Karpas-422 (cell line): ENCODE results near the gene ARL5A. TPM values are rescaled to one million over a fixed set of nuclear protein-coding genes. Genes with fewer than 3 reads are reported as not detected.

ENCODE experiments used
- DNase-seq: peaks from one replicate; pipeline ENCODE4 v3.0.0-alpha.2; 2015
- H2AFZ ChIP-seq: fragments of 200-600 bp; sonication (generic); 2 replicates; pipeline ENCODE4 v1.6.1; 2014; ENCODE audit warnings: antibody characterized with exemption, low read length, mixed read lengths
- H3K27ac ChIP-seq: fragments of 200-600 bp; sonication (generic); 2 replicates; pipeline ENCODE4 v1.5.1; 2014; ENCODE audit warnings: mild to moderate bottlenecking, low read length, moderate library complexity
- H3K27me3 ChIP-seq: fragments of 200-600 bp; sonication (generic); 2 replicates; pipeline ENCODE4 v1.6.1; 2014; ENCODE audit warnings: low read length, mixed read lengths
- H3K36me3 ChIP-seq: fragments of 200-600 bp; sonication (generic); 2 replicates; pipeline ENCODE4 v1.6.1; 2014; ENCODE audit warnings: low read length, mixed read lengths; ENCODE audit not compliant: insufficient read depth
- H3K4me1 ChIP-seq: fragments of 200-600 bp; sonication (generic); 2 replicates; pipeline ENCODE4 v1.6.1; 2014; ENCODE audit warnings: mild to moderate bottlenecking, low read length, mixed read lengths
- H3K4me2 ChIP-seq: fragments of 200-600 bp; sonication (generic); 2 replicates; pipeline ENCODE4 v1.6.1; 2014; ENCODE audit warnings: low read length, low read depth, mild to moderate bottlenecking; ENCODE audit not compliant: poor library complexity, severe bottlenecking
- H3K4me3 ChIP-seq: fragments of 200-600 bp; sonication (generic); 2 replicates; pipeline ENCODE4 v1.5.1; 2014; ENCODE audit warnings: mild to moderate bottlenecking, antibody characterized with exemption, low read length, mixed read lengths
- H3K79me2 ChIP-seq: fragments of 200-600 bp; sonication (generic); 2 replicates; pipeline ENCODE4 v1.6.1; 2014; ENCODE audit warnings: mild to moderate bottlenecking, low read length, mixed read lengths
- H3K9ac ChIP-seq: fragments of 200-600 bp; sonication (generic); 2 replicates; pipeline ENCODE4 v1.6.0; 2014; ENCODE audit warnings: low read length
- H3K9me2 ChIP-seq: fragments of 200-600 bp; sonication (generic), shearing (Covaris generic); replicated peaks from 2 replicates; pipeline ENCODE4 v1.6.0; 2014; ENCODE audit warnings: mild to moderate bottlenecking, low read length, moderate library complexity; ENCODE audit not compliant: insufficient read depth
- H3K9me3 ChIP-seq: fragments of 300-700, 200-600 bp; sonication (generic); 2 replicates; pipeline ENCODE4 v1.6.1; 2014; ENCODE audit warnings: low read length, mixed read lengths
- H4K20me1 ChIP-seq: fragments of 200-600 bp; sonication (generic); 2 replicates; pipeline ENCODE4 v1.6.1; 2014; ENCODE audit warnings: mild to moderate bottlenecking, antibody characterized with exemption, low read length, low read depth; ENCODE audit not compliant: insufficient read depth
- total RNA-seq: library from RNA; depleted of rRNA; stranded (reverse); fragments of >200 nt; shearing (Covaris generic); gene quantifications from 2 replicates; pipeline ENCODE4 v1.2.3, GENCODE V29; 2014; ENCODE audit warnings: low replicate concordance

The ARL5A gene
- total RNA-seq, 1 experiment from 2014 or later, result 73.4 TPM

- H3K27ac ChIP-seq, result no peak overlapping the region
- no peak overlapping the region for H2AFZ ChIP-seq
- no peaks in the 10 kb centered on the region for H3K79me2 ChIP-seq
- no peaks in the 10 kb centered on the region for H3K9me2 ChIP-seq
- H3K9ac ChIP-seq, result no peak overlapping the region
- H3K4me2 ChIP-seq, result no peak overlapping the region
- H4K20me1 ChIP-seq, result no peaks in the 10 kb centered on the region
- H3K4me3 ChIP-seq, result no peak overlapping the region
- peaks cover 26% of the 10 kb centered on the region; the same call in 1 of the 2 replicates for H3K36me3 ChIP-seq
- H3K4me1 ChIP-seq, result no peaks in the 10 kb centered on the region; the same call in 1 of the 2 replicates
- H3K27me3 ChIP-seq, result no peaks in the 10 kb centered on the region
- no peaks in the 10 kb centered on the region for H3K9me3 ChIP-seq
- no peak for DNase-seq
Observed at GRCh38 chr2:151789055-151789834, 39.0 kb downstream of the ARL5A start.

- DNase-seq, result no peak
- peaks cover 14% of the 10 kb centered on the region; the same call in 1 of the 2 replicates for H3K36me3 ChIP-seq
- H3K4me1 ChIP-seq, result no peaks in the 10 kb centered on the region; the same call in 1 of the 2 replicates
- no peaks in the 10 kb centered on the region for H4K20me1 ChIP-seq
- H3K27me3 ChIP-seq, result no peaks in the 10 kb centered on the region
- no peaks in the 10 kb centered on the region for H3K79me2 ChIP-seq
- H3K9me3 ChIP-seq, result no peaks in the 10 kb centered on the region
- H3K27ac ChIP-seq, result no peak overlapping the region
- H3K9ac ChIP-seq, result no peak overlapping the region
- no peak overlapping the region for H2AFZ ChIP-seq
- H3K9me2 ChIP-seq, result no peaks in the 10 kb centered on the region
- H3K4me3 ChIP-seq, result no peak overlapping the region
- no peak overlapping the region for H3K4me2 ChIP-seq
Observed at GRCh38 chr2:151786483-151786882, 41.7 kb downstream of the ARL5A start.

- Histone ChIP-seq H3K27ac (no peak overlapping the region), H3K36me3 (peaks cover 10% of the 10 kb centered on the region; the same call in 1 of the 2 replicates), H3K9me2 (no peaks in the 10 kb centered on the region), H3K9me3 (no peaks in the 10 kb centered on the region), H3K4me1 (no peaks in the 10 kb centered on the region; the same call in 1 of the 2 replicates), H4K20me1 (no peaks in the 10 kb centered on the region), H3K4me2 (no peak overlapping the region), H2AFZ (no peak overlapping the region), H3K4me3 (no peak overlapping the region), H3K9ac (no peak overlapping the region), H3K27me3 (no peaks in the 10 kb centered on the region), H3K79me2 (no peaks in the 10 kb centered on the region)
- no peak for DNase-seq
Observed at GRCh38 chr2:151786077-151786476, 42.1 kb downstream of the ARL5A start.

GRCh38 chr2:151783133-151783520 is 45.1 kb downstream of the ARL5A start:
- no peaks in the 10 kb centered on the region for H3K9me3 ChIP-seq
- no peaks in the 10 kb centered on the region for H3K27me3 ChIP-seq
- no peak overlapping the region for H3K4me2 ChIP-seq
- H4K20me1 ChIP-seq, result no peaks in the 10 kb centered on the region
- no peak overlapping the region for H3K4me3 ChIP-seq
- no peaks in the 10 kb centered on the region; the same call in 1 of the 2 replicates for H3K4me1 ChIP-seq
- no peaks in the 10 kb centered on the region for H3K9me2 ChIP-seq
- H3K79me2 ChIP-seq, result no peaks in the 10 kb centered on the region
- H2AFZ ChIP-seq, result no peak overlapping the region
- no peak overlapping the region for H3K27ac ChIP-seq
- no peak for DNase-seq
- H3K9ac ChIP-seq, result no peak overlapping the region
- H3K36me3 ChIP-seq, result peaks cover 15% of the 10 kb centered on the region; the same call in 1 of the 2 replicates

GRCh38 chr2:151782378-151783132 is 45.7 kb downstream of the ARL5A start:
- no peaks in the 10 kb centered on the region for H3K9me3 ChIP-seq
- no peak for DNase-seq
- peaks cover 15% of the 10 kb centered on the region; the same call in 1 of the 2 replicates for H3K36me3 ChIP-seq
- no peak overlapping the region for H3K4me2 ChIP-seq
- H3K27me3 ChIP-seq, result no peaks in the 10 kb centered on the region
- H3K4me1 ChIP-seq, result no peaks in the 10 kb centered on the region; the same call in 1 of the 2 replicates
- H3K27ac ChIP-seq, result no peak overlapping the region
- no peak overlapping the region for H2AFZ ChIP-seq
- H3K9me2 ChIP-seq, result no peaks in the 10 kb centered on the region
- H4K20me1 ChIP-seq, result no peaks in the 10 kb centered on the region
- no peaks in the 10 kb centered on the region for H3K79me2 ChIP-seq
- H3K4me3 ChIP-seq, result no peak overlapping the region
- no peak overlapping the region for H3K9ac ChIP-seq

GRCh38 chr2:151781642-151782041 is 46.6 kb downstream of the ARL5A start:
- H3K9me3 ChIP-seq, result no peaks in the 10 kb centered on the region
- H3K9ac ChIP-seq, result no peak overlapping the region
- no peak overlapping the region for H3K4me3 ChIP-seq

GRCh38 chr2:151780938-151781337 is 47.3 kb downstream of the ARL5A start:
- Histone ChIP-seq H3K27ac (no peak overlapping the region), H3K27me3 (no peaks in the 10 kb centered on the region), H4K20me1 (no peaks in the 10 kb centered on the region), H3K9me3 (no peaks in the 10 kb centered on the region), H3K9me2 (no peaks in the 10 kb centered on the region), H3K9ac (no peak overlapping the region), H3K4me1 (peaks cover 1% of the 10 kb centered on the region; the same call in 1 of the 2 replicates), H3K79me2 (no peaks in the 10 kb centered on the region), H2AFZ (no peak overlapping the region), H3K36me3 (peaks cover 12% of the 10 kb centered on the region; the same call in 1 of the 2 replicates), H3K4me3 (no peak overlapping the region), H3K4me2 (no peak overlapping the region)
- DNase-seq, result no peak

More at GRCh38 chr2:151781642-151782041, 46.6 kb downstream of the ARL5A start:
- Histone ChIP-seq H2AFZ (no peak overlapping the region), H3K27me3 (no peaks in the 10 kb centered on the region), H3K9me2 (no peaks in the 10 kb centered on the region), H3K79me2 (no peaks in the 10 kb centered on the region), H3K4me2 (no peak overlapping the region), H3K27ac (no peak overlapping the region), H4K20me1 (no peaks in the 10 kb centered on the region), H3K4me1 (no peaks in the 10 kb centered on the region; the same call in 1 of the 2 replicates), H3K36me3 (peaks cover 15% of the 10 kb centered on the region; the same call in 1 of the 2 replicates)
- no peak for DNase-seq

GRCh38 chr2:151777935-151778334 is 50.3 kb downstream of the ARL5A start:
- Histone ChIP-seq H3K4me3 (no peak overlapping the region), H3K9me2 (no peaks in the 10 kb centered on the region), H3K4me2 (no peak overlapping the region), H3K9me3 (no peaks in the 10 kb centered on the region), H3K27me3 (no peaks in the 10 kb centered on the region), H3K36me3 (peaks cover 7% of the 10 kb centered on the region; the same call in 1 of the 2 replicates), H3K9ac (no peak overlapping the region), H3K27ac (no peak overlapping the region), H4K20me1 (no peaks in the 10 kb centered on the region), H2AFZ (no peak overlapping the region), H3K4me1 (peaks cover 16% of the 10 kb centered on the region), H3K79me2 (no peaks in the 10 kb centered on the region)
- DNase-seq, result no peak
